ENCODE measurements around the gene GSTA1.
"Not testable (repeated sequence)": the region's sequence is repeated elsewhere in the genome, so short reads cannot be mapped to it uniquely, and the experiment has no call there.

GSTA1 gene

GRCh38 chr6:52803668-52804255 lies at the start of gene GSTA1:
Gene GSTA1, minus strand, starts transcription at chr6:52803816. Its CDS starts 4,549 bp downstream, at chr6:52799267.
- not testable (repeated sequence) for H3K27me3 ChIP-seq (ENCODE audit: control insufficient read depth in 2 of 2, insufficient read depth in 2 of 2, low read length in 2 of 2); H3K9me3 ChIP-seq (ENCODE audit: control insufficient read depth in 2 of 2, low read length in 2 of 2); H3K27ac ChIP-seq (ENCODE audit: low read depth in 2 of 2, low read length in 2 of 2); H3K9ac ChIP-seq (ENCODE audit: low read depth in 1 of 2, low read length in 2 of 2); H3K36me3 ChIP-seq (ENCODE audit: control insufficient read depth in 2 of 2, insufficient read depth in 2 of 2, low read length in 2 of 2); H3K4me1 ChIP-seq (ENCODE audit: control insufficient read depth in 2 of 2, insufficient read depth in 2 of 2, low read length in 2 of 2)
- peak within 1 kb of the TSS; percentile 23 to 44 for H3K4me3 ChIP-seq (ENCODE audit: low read length in 2 of 2)

DNA sequence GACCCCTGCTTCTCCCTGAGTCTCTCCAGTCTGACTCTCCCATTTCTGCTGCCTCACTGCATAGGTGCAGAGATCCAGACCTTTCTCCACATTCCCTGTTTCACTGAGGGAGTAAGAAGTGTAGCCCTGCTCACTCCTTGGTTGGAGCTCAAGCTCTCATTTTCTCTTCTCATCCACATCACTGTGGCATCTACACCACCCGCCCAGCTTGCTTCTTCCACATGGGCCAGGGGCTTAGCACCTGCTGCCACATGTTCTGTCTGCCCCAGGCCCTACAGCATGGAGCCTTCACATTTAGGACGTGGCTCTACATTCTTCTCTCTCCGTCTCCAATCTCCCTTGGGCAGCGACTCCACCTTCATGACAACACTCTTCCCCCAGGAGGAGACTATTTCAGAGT lies 45.5 kb upstream of the GSTA1 start:
- H3K27me3 ChIP-seq (ENCODE audit: control insufficient read depth in 2 of 2, insufficient read depth in 2 of 2, low read length in 2 of 2): no peaks in the 10 kb centered on the region
- H3K4me3 ChIP-seq (ENCODE audit: low read length in 2 of 2): no peak overlapping the region
- no peak overlapping the region for H3K9ac ChIP-seq (ENCODE audit: low read depth in 1 of 2, low read length in 2 of 2)
- no peaks in the 10 kb centered on the region for H3K9me3 ChIP-seq (ENCODE audit: control insufficient read depth in 2 of 2, low read length in 2 of 2)
- no peaks in the 10 kb centered on the region for H3K36me3 ChIP-seq (ENCODE audit: control insufficient read depth in 2 of 2, insufficient read depth in 2 of 2, low read length in 2 of 2)
- H3K27ac ChIP-seq (ENCODE audit: low read depth in 2 of 2, low read length in 2 of 2): no peak overlapping the region
- H3K4me1 ChIP-seq (ENCODE audit: control insufficient read depth in 2 of 2, insufficient read depth in 2 of 2, low read length in 2 of 2): no peaks in the 10 kb centered on the region

DNA sequence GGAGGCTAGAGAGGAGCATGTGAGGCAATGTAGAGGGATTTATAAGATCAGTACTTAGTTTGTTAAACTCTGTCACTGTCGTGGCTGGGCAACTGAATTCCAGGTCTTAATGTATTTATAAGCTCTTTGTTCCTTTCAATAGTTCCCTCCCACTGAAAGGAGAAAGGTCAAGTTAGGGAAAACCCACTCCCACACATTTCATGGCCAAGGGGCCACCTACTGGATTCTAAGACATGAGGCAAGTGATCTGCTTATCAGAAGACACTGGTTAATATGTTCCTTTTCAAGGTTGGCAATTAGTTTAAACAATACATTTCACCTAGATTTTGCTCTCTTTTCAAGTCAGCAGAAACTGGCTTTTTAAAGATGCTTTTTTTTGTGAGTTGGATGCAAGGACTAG lies 42.4 kb upstream of the GSTA1 start:
- Histone ChIP-seq H3K9me3 (ENCODE audit: control insufficient read depth in 2 of 2, low read length in 2 of 2) (no peaks in the 10 kb centered on the region), H3K36me3 (ENCODE audit: control insufficient read depth in 2 of 2, insufficient read depth in 2 of 2, low read length in 2 of 2) (no peaks in the 10 kb centered on the region), H3K9ac (ENCODE audit: low read depth in 1 of 2, low read length in 2 of 2) (no peak overlapping the region), H3K4me1 (ENCODE audit: control insufficient read depth in 2 of 2, insufficient read depth in 2 of 2, low read length in 2 of 2) (no peaks in the 10 kb centered on the region), H3K4me3 (ENCODE audit: low read length in 2 of 2) (no peak overlapping the region), H3K27me3 (ENCODE audit: control insufficient read depth in 2 of 2, insufficient read depth in 2 of 2, low read length in 2 of 2) (no peaks in the 10 kb centered on the region), H3K27ac (ENCODE audit: low read depth in 2 of 2, low read length in 2 of 2) (no peak overlapping the region)

GRCh38 chr6:52843605-52844004 lies 40.0 kb upstream of the GSTA1 start:
- no peaks in the 10 kb centered on the region for H3K27me3 ChIP-seq (ENCODE audit: control insufficient read depth in 2 of 2, insufficient read depth in 2 of 2, low read length in 2 of 2)

DNA sequence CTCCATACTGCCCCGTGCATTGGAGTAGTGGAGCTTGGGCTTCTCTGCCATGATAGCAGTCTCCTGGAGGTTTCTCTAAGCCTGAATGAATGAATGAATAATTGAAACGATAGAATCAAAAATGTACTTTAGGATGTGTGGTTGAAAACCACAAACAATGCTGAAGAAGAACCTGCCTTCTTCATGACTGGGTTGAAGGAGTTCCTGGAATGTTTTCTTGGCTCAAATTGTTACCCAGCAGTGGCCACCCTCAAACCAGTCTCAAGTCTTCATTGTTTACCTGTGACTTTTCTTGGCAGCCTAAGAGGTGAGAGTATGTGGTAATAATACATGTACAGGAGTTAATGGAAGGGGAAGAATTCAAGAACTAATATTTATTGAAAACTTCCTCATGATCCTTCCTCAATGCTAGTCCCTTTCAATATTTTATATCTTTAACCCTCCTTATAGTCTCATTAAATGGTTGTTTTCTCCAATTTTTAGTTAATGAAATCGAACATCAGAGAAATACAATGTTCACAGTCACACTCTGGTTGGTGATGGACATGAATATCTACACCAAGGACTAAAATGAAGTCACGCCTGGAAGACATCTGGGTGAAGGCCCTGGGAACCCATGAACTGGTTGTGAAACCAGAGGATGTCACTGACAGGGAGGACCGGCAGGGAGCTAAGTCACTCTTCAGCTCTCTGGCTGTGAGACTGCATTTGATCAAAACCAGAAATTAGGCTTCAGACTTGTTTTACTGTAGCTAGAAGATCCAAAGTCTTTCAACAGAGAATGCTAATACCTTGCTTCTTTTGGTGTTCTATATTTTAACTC lies 37.4 kb upstream of the GSTA1 start, which contains the start of gene GSTA5:
Gene GSTA5 (minus strand): TSS at position 51 of the 823 bp plus-strand sequence.
- no peaks in the 10 kb centered on the region for H3K9me3 ChIP-seq (ENCODE audit: control insufficient read depth in 2 of 2, low read length in 2 of 2)
- no peaks in the 10 kb centered on the region for H3K36me3 ChIP-seq (ENCODE audit: control insufficient read depth in 2 of 2, insufficient read depth in 2 of 2, low read length in 2 of 2)
- H3K27me3 ChIP-seq (ENCODE audit: control insufficient read depth in 2 of 2, insufficient read depth in 2 of 2, low read length in 2 of 2): no peaks in the 10 kb centered on the region
- H3K27ac ChIP-seq (ENCODE audit: low read depth in 2 of 2, low read length in 2 of 2): no peak within 1 kb of the TSS
- H3K9ac ChIP-seq (ENCODE audit: low read depth in 1 of 2, low read length in 2 of 2): no peak within 1 kb of the TSS
- no peak within 1 kb of the TSS for H3K4me3 ChIP-seq (ENCODE audit: low read length in 2 of 2)
- no peaks in the 10 kb centered on the region for H3K4me1 ChIP-seq (ENCODE audit: control insufficient read depth in 2 of 2, insufficient read depth in 2 of 2, low read length in 2 of 2)

More at GRCh38 chr6:52843605-52844004, 40.0 kb upstream of the GSTA1 start:
- no peaks in the 10 kb centered on the region for H3K36me3 ChIP-seq (ENCODE audit: control insufficient read depth in 2 of 2, insufficient read depth in 2 of 2, low read length in 2 of 2)
- H3K4me1 ChIP-seq (ENCODE audit: control insufficient read depth in 2 of 2, insufficient read depth in 2 of 2, low read length in 2 of 2): no peaks in the 10 kb centered on the region
- H3K27ac ChIP-seq (ENCODE audit: low read depth in 2 of 2, low read length in 2 of 2): no peak overlapping the region
- no peaks in the 10 kb centered on the region for H3K9me3 ChIP-seq (ENCODE audit: control insufficient read depth in 2 of 2, low read length in 2 of 2)
- H3K4me3 ChIP-seq (ENCODE audit: low read length in 2 of 2): no peak overlapping the region
- no peak overlapping the region for H3K9ac ChIP-seq (ENCODE audit: low read depth in 1 of 2, low read length in 2 of 2)

- Histone ChIP-seq H3K27me3 (ENCODE audit: control insufficient read depth in 2 of 2, insufficient read depth in 2 of 2, low read length in 2 of 2) (no peaks in the 10 kb centered on the region), H3K4me3 (ENCODE audit: low read length in 2 of 2) (no peak overlapping the region), H3K4me1 (ENCODE audit: control insufficient read depth in 2 of 2, insufficient read depth in 2 of 2, low read length in 2 of 2) (no peaks in the 10 kb centered on the region), H3K36me3 (ENCODE audit: control insufficient read depth in 2 of 2, insufficient read depth in 2 of 2, low read length in 2 of 2) (no peaks in the 10 kb centered on the region), H3K9ac (ENCODE audit: low read depth in 1 of 2, low read length in 2 of 2) (no peak overlapping the region), H3K27ac (ENCODE audit: low read depth in 2 of 2, low read length in 2 of 2) (no peak overlapping the region), H3K9me3 (ENCODE audit: control insufficient read depth in 2 of 2, low read length in 2 of 2) (no peaks in the 10 kb centered on the region)
Observed at GRCh38 chr6:52839124-52840055, 35.8 kb upstream of the GSTA1 start.

DNA sequence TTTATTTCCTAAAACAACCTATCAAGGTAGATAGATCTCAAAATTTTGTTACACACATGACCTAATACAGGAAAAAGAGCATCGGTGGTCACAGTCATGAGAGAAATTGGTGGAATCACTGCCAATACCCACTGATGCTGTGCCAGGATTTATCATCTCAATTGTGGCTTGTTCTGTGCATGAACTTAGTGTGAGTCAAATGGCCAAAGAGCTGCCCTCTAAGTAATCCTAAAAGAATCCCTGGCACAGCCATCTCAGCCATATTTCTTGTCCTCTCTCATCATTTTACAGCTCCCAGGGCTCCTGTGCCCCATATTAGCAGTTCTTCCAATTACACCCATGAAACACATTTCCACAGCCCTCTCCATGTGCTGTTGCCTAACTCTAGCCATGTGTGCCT lies 30.9 kb upstream of the GSTA1 start:
- Histone ChIP-seq H3K36me3 (ENCODE audit: control insufficient read depth in 2 of 2, insufficient read depth in 2 of 2, low read length in 2 of 2) (no peaks in the 10 kb centered on the region), H3K4me1 (ENCODE audit: control insufficient read depth in 2 of 2, insufficient read depth in 2 of 2, low read length in 2 of 2) (no peaks in the 10 kb centered on the region)

GRCh38 chr6:52830869-52831268 lies 27.3 kb upstream of the GSTA1 start:
- H3K9ac ChIP-seq (ENCODE audit: low read depth in 1 of 2, low read length in 2 of 2); H3K27ac ChIP-seq (ENCODE audit: low read depth in 2 of 2, low read length in 2 of 2); H3K4me3 ChIP-seq (ENCODE audit: low read length in 2 of 2); H3K27me3 ChIP-seq (ENCODE audit: control insufficient read depth in 2 of 2, insufficient read depth in 2 of 2, low read length in 2 of 2); H3K36me3 ChIP-seq (ENCODE audit: control insufficient read depth in 2 of 2, insufficient read depth in 2 of 2, low read length in 2 of 2); H3K4me1 ChIP-seq (ENCODE audit: control insufficient read depth in 2 of 2, insufficient read depth in 2 of 2, low read length in 2 of 2); H3K9me3 ChIP-seq (ENCODE audit: control insufficient read depth in 2 of 2, low read length in 2 of 2): not testable (repeated sequence)

More for the DNA sequence above, 30.9 kb upstream of the GSTA1 start:
- Histone ChIP-seq H3K27me3 (ENCODE audit: control insufficient read depth in 2 of 2, insufficient read depth in 2 of 2, low read length in 2 of 2) (no peaks in the 10 kb centered on the region), H3K27ac (ENCODE audit: low read depth in 2 of 2, low read length in 2 of 2) (no peak overlapping the region), H3K9me3 (ENCODE audit: control insufficient read depth in 2 of 2, low read length in 2 of 2) (no peaks in the 10 kb centered on the region), H3K4me3 (ENCODE audit: low read length in 2 of 2) (no peak overlapping the region), H3K9ac (ENCODE audit: low read depth in 1 of 2, low read length in 2 of 2) (no peak overlapping the region)

- Histone ChIP-seq H3K27me3 (ENCODE audit: control insufficient read depth in 2 of 2, insufficient read depth in 2 of 2, low read length in 2 of 2) (no peaks in the 10 kb centered on the region), H3K9ac (ENCODE audit: low read depth in 1 of 2, low read length in 2 of 2) (no peak overlapping the region), H3K9me3 (ENCODE audit: control insufficient read depth in 2 of 2, low read length in 2 of 2) (no peaks in the 10 kb centered on the region), H3K36me3 (ENCODE audit: control insufficient read depth in 2 of 2, insufficient read depth in 2 of 2, low read length in 2 of 2) (no peaks in the 10 kb centered on the region), H3K4me1 (ENCODE audit: control insufficient read depth in 2 of 2, insufficient read depth in 2 of 2, low read length in 2 of 2) (no peaks in the 10 kb centered on the region), H3K4me3 (ENCODE audit: low read length in 2 of 2) (no peak overlapping the region), H3K27ac (ENCODE audit: low read depth in 2 of 2, low read length in 2 of 2) (no peak overlapping the region)
Observed at GRCh38 chr6:52829046-52829817, 25.6 kb upstream of the GSTA1 start.
